Measurements from ENCODE around the gene DLX5. TPM values are rescaled to one million over a fixed set of nuclear protein-coding genes. Genes with fewer than 3 reads are reported as not detected.

The DLX5 gene
- total RNA-seq, 2 experiments from 2014 or later = not detected

DNA sequence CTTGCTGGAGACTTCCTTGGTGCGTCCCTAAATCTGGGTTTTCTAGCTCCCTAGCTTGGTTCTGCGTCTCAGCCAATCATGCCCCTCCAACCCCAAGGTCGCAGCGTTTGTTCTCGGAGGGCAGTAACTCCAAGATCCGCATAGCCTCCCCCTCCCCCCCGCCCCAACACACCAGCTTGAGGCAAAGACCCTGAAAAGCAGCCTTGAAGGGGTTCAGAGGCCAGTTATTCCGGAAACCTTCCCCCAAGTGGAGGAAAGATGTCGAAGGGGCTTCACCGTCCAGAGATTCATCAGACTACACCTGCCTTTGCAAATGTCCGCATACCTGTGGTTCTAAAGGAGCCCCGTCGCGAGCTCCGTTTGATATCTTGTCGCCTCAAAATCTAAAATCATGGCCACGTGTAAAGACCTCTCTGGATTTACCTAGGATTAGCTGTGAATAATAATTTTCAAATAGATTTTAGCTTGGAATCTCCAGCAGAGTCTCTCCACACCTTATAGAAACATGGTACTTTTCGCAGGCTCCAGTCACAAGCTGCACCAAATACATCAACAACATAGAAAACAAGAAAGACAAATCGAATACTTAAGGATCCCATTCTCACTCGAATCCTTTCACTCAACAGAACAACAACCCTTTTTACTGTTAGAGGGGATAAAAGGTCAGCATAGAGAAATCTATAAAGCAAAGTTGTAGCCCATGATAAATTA, 11.3 kb downstream of the DLX5 start:
- H3K27ac Mint-ChIP-seq = no peak overlapping the region
- no peak for DNase-seq
- no peaks in the 10 kb centered on the region for H3K36me3 Mint-ChIP-seq
- H3K4me3 Mint-ChIP-seq = no peak overlapping the region
- H3K9me3 Mint-ChIP-seq = peaks cover 9% of the 10 kb centered on the region
- peaks cover 9% of the 10 kb centered on the region for H3K4me1 Mint-ChIP-seq
- peaks cover 98% of the 10 kb centered on the region for H3K27me3 Mint-ChIP-seq

DNA sequence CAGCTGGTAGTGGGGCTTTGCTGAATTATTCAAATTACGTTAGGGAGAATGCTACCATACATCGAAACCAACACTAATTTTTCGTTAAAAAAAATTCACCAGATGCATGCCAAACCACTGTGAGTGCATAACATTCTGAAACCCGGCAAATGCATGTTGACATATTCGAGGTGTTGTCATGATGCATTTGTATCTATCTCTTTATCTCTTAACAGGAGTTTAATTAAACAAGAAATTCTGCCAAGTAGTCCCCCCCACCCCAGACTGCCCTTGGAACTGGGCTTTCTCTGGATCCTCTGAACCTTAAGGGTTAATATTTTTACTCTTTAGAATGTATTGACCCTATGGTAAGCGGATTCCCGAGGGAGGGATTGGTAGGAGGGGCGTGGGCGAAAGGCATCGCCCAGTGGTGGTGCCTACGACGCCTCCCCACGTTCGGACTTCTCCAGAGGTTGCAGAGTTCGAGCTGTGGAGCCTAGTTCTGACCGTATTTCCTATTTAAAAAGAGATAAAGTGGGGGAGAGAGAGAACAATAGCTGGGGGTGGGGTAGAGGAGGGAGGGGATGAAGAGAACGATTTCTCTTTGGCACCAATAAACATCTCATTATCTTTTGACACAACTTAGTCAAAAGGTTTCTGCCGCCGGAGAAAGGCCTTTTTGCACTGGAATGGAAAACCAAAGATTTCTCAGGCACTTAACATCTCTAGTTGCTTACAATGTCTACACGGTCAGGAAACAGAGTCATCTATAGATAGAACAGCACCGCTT, 12.1 kb downstream of the DLX5 start:
- Mint-ChIP-seq H3K9me3 (peaks cover 9% of the 10 kb centered on the region), H3K4me3 (no peak overlapping the region), H3K36me3 (no peaks in the 10 kb centered on the region), H3K27me3 (peaks cover 98% of the 10 kb centered on the region), H3K4me1 (peaks cover 4% of the 10 kb centered on the region), H3K27ac (no peak overlapping the region)
- DNase-seq = no peak

DNA sequence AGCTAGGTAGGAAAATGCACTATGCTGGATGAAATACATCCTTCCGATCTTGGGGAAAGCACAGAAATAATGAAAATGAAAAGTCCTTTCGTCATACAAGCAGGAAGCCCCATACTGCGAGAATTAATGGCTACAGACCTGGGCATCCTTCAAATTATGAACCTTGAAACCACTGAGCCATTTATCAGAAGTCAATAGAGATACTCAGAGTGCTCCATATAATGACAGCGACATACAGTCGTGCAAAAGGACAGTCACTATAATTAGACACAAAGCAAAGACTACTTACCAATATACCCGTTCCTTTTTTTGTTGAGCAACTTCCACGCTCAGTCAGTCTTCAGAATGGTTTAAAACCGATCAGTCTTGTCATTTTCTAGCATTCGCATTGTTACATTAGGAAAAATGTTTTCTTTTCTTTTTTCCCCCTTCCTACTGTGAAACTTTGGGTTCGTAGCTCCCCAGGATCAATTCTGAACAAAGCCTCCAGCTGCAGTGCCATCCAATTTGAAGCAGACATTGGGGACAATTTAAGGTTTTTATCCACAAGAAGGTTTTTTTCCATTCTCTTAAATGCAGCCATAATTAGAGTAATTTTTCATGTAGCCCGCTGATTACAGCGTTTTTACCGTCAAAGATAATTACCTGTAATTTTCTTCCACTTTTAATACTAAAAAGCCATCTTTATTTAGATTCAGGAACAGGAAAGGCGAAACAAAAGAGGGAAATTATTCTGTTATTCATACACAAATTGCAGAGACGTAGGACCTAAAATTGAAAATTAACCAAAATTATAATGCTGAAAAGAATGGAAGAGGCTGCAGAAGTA, 12.9 kb downstream of the DLX5 start:
- Mint-ChIP-seq H3K4me3 (no peak overlapping the region), H3K4me1 (peaks cover 3% of the 10 kb centered on the region), H3K36me3 (no peaks in the 10 kb centered on the region), H3K27ac (no peak overlapping the region), H3K9me3 (peaks cover 9% of the 10 kb centered on the region), H3K27me3 (peaks cover 98% of the 10 kb centered on the region)
- DNase-seq = no peak

DNA sequence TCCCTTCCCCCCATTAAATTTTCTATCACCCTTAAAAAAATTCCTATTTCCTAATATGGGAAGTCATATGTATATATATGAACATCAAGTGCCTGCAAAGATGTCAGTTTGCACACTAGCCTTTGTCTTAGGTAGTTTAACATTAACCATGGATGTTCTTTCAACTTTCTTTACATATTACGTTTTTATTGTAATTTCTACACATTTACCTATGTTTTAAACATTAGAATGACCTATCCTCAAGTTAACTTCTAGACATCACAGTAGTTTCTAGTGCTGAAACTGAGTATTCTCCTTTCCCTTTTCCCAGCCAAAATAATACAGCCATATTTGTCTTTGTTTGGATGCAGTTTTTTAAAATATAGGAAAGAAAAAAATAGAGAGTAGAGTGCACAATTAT, 13.5 kb downstream of the DLX5 start:
- no peak overlapping the region for H3K27ac Mint-ChIP-seq
- DNase-seq = no peak
- peaks cover 97% of the 10 kb centered on the region for H3K27me3 Mint-ChIP-seq

DNA sequence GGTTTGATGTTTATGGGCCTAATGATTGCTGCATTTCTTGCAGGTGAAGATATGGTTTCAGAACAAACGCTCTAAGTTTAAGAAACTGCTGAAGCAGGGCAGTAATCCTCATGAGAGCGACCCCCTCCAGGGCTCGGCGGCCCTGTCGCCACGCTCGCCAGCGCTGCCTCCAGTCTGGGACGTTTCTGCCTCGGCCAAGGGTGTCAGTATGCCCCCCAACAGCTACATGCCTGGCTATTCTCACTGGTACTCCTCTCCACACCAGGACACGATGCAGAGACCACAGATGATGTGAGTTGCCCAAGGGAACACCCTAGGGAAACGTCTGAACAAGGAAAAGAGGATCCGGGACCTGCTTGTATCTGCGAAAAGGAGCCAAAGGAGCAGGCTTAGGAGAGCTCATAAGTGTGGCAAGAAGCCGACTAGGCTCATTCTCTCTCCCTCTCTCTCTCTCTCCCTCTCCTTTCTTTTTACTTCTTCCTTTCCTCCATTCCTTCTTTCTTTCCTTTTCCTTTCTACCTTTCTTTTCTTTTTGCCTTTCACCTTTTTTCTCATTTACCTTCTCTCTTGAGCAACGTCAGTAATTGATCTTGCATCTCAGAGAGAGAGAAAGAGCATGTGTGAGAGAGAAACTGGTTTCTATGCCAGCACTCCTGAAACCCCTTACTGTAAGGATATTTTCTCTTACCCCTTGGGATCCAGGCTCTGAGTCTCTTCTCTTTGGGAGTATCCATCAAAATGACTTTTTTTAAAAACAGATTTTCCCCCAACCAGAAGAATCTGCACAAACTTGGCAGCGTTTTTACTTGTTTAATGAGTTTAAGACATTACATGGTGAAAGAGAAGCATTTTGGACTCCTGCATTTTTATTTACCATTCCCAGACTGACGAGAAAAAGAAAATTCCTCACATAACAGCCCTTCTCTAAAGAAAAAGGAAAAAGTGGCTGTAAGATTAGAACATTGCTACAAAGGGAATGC, 14.6 kb downstream of the DLX5 start:
- Mint-ChIP-seq H3K27me3 (peaks cover 97% of the 10 kb centered on the region), H3K4me3 (no peak overlapping the region), H3K27ac (no peak overlapping the region)

More for the DNA sequence above, 13.5 kb downstream of the DLX5 start:
- Mint-ChIP-seq H3K4me3 (no peak overlapping the region), H3K36me3 (no peaks in the 10 kb centered on the region), H3K4me1 (peaks cover 6% of the 10 kb centered on the region), H3K9me3 (peaks cover 9% of the 10 kb centered on the region)

DNA sequence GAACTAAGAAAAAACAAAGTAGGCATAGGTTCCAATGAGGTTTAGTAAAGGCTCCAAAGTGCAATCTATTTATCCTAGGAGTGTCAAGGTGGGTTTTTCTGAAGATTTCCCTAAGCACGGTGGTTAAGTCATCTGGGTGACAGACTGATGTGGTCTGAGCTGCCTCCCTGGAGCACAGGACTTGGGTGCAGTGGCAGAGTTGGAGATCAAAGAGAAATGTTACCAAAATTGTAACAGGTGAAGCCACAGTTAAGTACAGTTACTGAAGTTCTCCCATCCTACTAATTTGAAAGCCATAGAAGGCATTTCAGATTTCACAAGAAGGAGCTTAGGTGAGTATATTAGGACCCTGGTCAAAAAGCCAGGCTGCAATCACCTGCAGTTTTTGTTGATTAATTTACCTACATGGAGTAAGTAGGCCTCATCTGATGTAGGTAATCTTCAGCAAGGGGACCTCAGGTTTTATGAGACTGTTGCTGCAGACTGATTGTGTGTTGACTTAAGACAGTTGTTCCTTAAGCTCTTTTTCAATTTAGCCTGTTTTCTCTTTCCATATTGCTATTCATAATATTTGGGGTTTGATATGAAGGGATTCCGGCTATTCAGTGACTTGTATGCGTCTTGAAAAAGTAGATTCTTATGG, 16.2 kb downstream of the DLX5 start:
- peaks cover 7% of the 10 kb centered on the region for H3K9me3 Mint-ChIP-seq
- H3K27me3 Mint-ChIP-seq = peaks cover 97% of the 10 kb centered on the region
- H3K4me3 Mint-ChIP-seq = no peak overlapping the region
- H3K4me1 Mint-ChIP-seq = peaks cover 13% of the 10 kb centered on the region
- no peaks in the 10 kb centered on the region for H3K36me3 Mint-ChIP-seq
- H3K27ac Mint-ChIP-seq = no peak overlapping the region
- DNase-seq = no peak

More for the DNA sequence above, 14.6 kb downstream of the DLX5 start:
- Mint-ChIP-seq H3K36me3 (no peaks in the 10 kb centered on the region), H3K4me1 (peaks cover 7% of the 10 kb centered on the region), H3K9me3 (peaks cover 9% of the 10 kb centered on the region)
- DNase-seq = no peak

DNA sequence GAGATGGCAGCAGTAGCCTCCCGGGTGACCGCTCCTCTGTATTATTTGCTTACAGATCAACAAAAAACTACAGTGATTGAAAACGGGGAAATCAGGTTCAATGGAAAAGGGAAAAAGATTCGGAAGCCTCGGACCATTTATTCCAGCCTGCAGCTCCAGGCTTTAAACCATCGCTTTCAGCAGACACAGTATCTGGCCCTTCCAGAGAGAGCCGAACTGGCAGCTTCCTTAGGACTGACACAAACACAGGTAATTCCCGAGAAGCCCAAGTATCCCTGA, 17.1 kb downstream of the DLX5 start:
- Mint-ChIP-seq H3K36me3 (no peaks in the 10 kb centered on the region), H3K4me1 (peaks cover 16% of the 10 kb centered on the region), H3K27me3 (peaks cover 97% of the 10 kb centered on the region), H3K9me3 (peaks cover 5% of the 10 kb centered on the region), H3K27ac (no peak overlapping the region), H3K4me3 (no peak overlapping the region)
- DNase-seq = no peak

DNA sequence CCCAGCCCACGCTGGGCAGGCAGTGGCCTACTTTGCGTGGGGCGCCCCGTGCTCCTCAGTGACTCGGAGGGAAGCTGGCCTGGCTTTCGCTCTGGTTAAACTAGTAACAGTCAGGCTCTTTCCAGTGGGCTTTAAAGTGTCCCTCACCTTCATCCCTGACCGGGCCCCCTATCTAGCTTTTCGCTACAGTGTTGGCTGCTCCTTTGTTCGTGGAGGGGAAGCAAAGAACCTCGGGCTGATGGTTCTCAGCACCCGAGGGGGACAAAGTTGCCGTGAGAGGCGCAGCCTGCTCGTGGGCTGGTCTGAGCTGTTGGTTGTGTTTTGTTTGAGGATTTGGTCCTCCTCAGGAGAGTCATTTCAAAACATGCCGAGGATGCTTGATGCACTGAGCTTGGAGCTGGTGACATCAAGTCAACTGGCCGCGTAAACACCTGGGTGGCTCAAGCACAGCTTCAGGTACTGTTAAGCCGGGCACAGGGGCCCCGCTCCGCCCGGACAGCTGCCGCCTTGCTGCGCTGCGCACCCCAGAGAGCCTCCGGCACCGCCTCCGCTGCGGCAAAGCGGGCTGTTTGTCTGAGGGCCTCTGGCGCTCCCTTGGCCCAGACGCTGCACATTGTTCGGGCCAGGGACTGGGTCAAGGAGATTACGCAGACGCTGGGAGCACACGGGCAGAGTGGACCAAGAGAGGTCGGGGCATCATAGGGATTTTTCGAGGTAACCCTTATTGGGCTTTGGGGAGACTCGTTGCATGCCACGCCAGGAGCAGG, 17.6 kb downstream of the DLX5 start:
- DNase-seq = no peak
- H3K27me3 Mint-ChIP-seq = peaks cover 97% of the 10 kb centered on the region
- H3K9me3 Mint-ChIP-seq = peaks cover 5% of the 10 kb centered on the region
- H3K36me3 Mint-ChIP-seq = no peaks in the 10 kb centered on the region
- H3K27ac Mint-ChIP-seq = no peak overlapping the region
- peak overlapping the region; percentile 65 for H3K4me3 Mint-ChIP-seq
- peaks cover 16% of the 10 kb centered on the region for H3K4me1 Mint-ChIP-seq

DNA sequence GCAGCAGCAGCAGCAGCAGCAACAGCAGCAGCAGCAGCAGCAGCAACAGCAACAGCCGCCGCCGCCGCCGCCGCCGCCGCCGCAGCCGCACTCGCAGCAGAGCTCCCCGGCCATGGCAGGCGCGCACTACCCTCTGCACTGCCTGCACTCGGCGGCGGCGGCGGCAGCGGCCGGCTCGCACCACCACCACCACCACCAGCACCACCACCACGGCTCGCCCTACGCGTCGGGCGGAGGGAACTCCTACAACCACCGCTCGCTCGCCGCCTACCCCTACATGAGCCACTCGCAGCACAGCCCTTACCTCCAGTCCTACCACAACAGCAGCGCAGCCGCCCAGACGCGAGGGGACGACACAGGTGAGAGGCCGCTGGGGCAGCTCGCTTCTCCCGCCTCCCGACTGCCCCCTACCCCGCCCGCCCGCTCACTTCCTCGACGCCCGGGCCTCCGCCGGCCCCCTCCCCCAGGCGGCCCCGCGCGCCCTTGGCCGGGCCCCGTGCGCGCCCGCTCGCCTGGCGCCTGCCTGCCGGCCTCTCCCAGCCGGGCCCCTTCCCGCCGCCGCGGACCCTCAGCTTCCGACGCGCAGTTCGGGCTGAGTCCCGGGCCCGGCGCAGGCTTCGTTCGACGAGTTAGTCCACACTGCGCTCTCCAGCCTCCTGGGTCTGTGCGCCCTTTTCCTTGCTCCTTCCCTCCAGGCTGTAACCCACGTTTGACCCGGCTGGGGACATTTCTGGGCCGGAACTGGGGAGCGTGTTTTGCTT, 18.4 kb downstream of the DLX5 start:
- H3K9me3 Mint-ChIP-seq = peaks cover 2% of the 10 kb centered on the region
- DNase-seq = peak; percentile 63

DNA sequence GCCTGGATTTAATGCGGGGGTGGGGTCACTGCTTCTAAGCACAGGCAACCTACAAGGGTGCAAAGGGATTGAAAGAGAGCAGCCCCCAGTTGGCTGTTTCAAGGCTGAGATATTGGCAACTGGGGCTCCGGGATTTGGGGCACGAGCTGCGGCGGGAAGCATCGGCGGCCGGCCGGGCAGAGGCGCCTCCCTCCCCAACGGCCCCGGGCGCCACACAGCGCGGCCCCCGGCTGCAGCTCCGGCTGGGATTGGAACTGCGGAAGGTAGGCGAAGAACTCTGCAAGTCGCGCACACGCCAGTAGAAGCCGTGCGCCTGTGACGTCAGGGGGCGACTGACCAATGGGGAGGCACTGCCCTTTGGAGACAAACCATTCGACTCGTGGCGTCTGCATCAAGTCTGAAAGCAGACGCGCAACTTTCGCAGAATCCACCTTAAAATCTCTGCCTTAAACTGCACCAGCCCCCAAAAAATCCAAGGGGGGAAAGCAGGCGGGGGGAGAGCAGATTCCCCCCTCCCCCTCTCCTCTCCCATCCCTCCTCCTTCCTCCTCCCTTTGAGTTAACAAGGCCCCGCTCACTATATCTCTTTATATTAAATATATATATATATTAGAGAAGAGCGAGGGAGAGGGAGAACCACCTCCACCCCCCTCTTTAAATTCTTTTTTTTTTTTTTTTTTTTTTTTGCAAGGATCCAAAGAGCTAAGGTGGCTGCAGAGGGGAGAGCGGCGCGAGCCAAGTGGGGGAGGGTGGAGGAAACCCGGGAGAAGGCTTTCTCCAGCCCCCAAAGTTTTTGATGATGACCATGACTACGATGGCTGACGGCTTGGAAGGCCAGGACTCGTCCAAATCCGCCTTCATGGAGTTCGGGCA, 19.2 kb downstream of the DLX5 start, which contains the start of gene DLX6:
Gene DLX6, plus strand, starts transcription at position 371 of the 872 bp plus-strand sequence. Its CDS starts 425 bp downstream, at position 796.
- H3K27ac Mint-ChIP-seq = no peak within 1 kb of the TSS
- H3K4me3 Mint-ChIP-seq = peak within 1 kb of the TSS; percentile 67
- H3K27me3 Mint-ChIP-seq = peaks cover 97% of the 10 kb centered on the region
- H3K9me3 Mint-ChIP-seq = peaks cover 2% of the 10 kb centered on the region
- peak; percentile 43 for DNase-seq
- no peaks in the 10 kb centered on the region for H3K36me3 Mint-ChIP-seq
- peaks cover 16% of the 10 kb centered on the region for H3K4me1 Mint-ChIP-seq

More for the DNA sequence above, 18.4 kb downstream of the DLX5 start:
- Mint-ChIP-seq H3K4me1 (peaks cover 16% of the 10 kb centered on the region), H3K4me3 (peak overlapping the region; percentile 65), H3K27ac (no peak overlapping the region), H3K27me3 (peaks cover 97% of the 10 kb centered on the region), H3K36me3 (no peaks in the 10 kb centered on the region)

DNA sequence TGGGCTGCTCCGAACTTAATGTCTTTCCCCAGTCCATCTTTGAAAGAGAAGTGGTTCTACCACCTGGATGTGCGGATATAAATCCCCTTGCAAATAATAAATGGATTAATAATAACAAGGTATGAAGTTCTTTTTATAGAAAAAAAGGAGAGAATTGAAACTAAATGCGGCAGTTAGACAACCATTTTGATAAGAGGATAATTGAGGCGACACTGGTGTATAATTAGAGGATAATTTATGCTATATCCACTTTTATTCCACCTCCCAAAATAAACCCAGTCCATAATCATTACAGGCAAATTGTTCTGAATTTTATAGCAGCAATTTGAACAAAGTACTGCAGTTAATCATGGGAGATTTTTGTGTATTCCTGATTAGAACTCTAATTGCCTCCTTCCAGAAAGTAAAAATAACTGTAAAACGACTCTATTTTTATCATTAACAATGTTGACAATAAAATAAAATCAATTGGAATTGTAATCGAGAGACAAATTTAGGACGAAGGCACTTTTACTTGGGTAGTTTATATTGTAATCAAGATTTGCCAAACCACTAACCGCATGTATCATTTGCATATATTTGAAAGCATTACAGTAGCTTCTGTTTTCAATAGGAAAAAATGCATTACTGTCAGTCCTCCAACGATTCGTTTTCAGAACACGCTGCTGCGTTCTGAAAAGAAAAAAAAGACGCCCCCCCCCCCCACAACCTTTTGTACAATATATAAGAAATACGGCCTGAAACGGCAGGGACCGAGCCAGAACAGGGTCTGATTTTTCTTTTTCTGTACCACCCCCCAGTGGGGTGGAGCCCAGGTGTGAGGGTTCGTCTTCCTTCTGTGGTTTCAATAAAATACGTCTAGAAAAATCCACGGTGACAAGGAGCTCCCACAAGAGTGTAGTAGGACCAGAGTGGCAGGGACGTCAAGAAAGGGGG, 20.1 kb downstream of the DLX5 start:
- Mint-ChIP-seq H3K4me3 (peak overlapping the region; percentile 47), H3K4me1 (peaks cover 16% of the 10 kb centered on the region), H3K27ac (no peak overlapping the region), H3K27me3 (peaks cover 97% of the 10 kb centered on the region), H3K9me3 (peaks cover 2% of the 10 kb centered on the region), H3K36me3 (no peaks in the 10 kb centered on the region)
- DNase-seq = no peak
